ENCODE measurements around the gene SLC17A5. TPM values are rescaled to one million over a fixed set of nuclear protein-coding genes. Genes with fewer than 3 reads are reported as not detected.
"Not testable (repeated sequence)": the region's sequence is repeated elsewhere in the genome, so short reads cannot be mapped to it uniquely, and the experiment has no call there.

The SLC17A5 gene
- polyA plus RNA-seq, 3 donors: 18.9 to 20.6 (median 20.2) TPM

DNA sequence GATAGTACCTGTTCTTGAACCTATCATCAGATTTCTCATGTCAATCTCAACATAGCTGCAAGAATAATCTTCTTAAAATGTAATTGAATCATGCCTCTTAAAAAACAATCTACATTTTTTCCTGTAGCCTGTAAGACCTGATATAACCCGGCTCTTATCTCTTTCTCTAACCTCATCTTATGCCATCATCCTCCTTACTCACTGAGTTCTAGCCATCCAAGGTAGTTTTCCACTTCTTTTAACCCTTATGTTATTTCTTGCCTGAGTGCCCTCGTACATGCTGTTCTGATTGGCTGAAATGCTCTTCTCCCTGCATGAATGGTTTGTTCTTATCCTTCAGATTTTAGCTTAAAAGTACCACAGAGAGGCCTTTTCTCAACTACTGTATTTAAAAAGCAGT is 16.4 kb downstream of the SLC17A5 start:
- no peak for DNase-seq (ENCODE audit: extremely low read depth in 1 of 11, low read depth in 9 of 11, low spot score in 4 of 11)

GRCh38 chr6:73636048-73636447 is 17.7 kb downstream of the SLC17A5 start:
- no peak for DNase-seq (ENCODE audit: extremely low read depth in 1 of 11, low read depth in 9 of 11, low spot score in 4 of 11)

GRCh38 chr6:73632346-73632745 is 21.4 kb downstream of the SLC17A5 start:
- no peak for DNase-seq (ENCODE audit: extremely low read depth in 1 of 11, low read depth in 9 of 11, low spot score in 4 of 11)

- no peak for DNase-seq (ENCODE audit: extremely low read depth in 1 of 11, low read depth in 9 of 11, low spot score in 4 of 11)
Measured at GRCh38 chr6:73631849-73632248, 21.9 kb downstream of the SLC17A5 start.

GRCh38 chr6:73630401-73630800 is 23.4 kb downstream of the SLC17A5 start:
- DNase-seq (ENCODE audit: extremely low read depth in 1 of 11, low read depth in 9 of 11, low spot score in 4 of 11): no peak

GRCh38 chr6:73624896-73625295 is 28.9 kb downstream of the SLC17A5 start:
- no peak for DNase-seq (ENCODE audit: extremely low read depth in 1 of 11, low read depth in 9 of 11, low spot score in 4 of 11)

DNA sequence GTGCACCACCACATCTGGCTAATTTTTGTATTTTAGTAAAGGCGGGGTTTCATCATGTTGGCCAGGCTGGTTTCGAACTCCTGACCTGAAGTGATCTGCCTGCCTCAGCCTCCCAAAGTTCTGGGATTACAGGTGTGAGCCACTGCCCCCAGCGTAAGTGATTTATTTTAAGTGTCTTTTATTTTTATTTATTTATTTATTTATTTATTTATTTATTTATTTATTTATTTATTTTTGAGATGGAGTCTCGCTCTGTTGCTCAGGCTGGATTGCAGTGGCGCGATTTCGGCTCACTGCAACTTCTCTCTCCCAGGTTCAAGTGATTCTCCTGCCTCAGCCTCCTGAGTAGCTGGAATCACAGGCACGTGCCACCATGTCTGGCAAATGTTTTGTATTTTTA is 30.3 kb downstream of the SLC17A5 start:
- DNase-seq (ENCODE audit: extremely low read depth in 1 of 11, low read depth in 9 of 11, low spot score in 4 of 11): not testable (repeated sequence)

GRCh38 chr6:73618082-73618481 is 35.7 kb downstream of the SLC17A5 start:
- not testable (repeated sequence) for DNase-seq (ENCODE audit: extremely low read depth in 1 of 11, low read depth in 9 of 11, low spot score in 4 of 11)

DNA sequence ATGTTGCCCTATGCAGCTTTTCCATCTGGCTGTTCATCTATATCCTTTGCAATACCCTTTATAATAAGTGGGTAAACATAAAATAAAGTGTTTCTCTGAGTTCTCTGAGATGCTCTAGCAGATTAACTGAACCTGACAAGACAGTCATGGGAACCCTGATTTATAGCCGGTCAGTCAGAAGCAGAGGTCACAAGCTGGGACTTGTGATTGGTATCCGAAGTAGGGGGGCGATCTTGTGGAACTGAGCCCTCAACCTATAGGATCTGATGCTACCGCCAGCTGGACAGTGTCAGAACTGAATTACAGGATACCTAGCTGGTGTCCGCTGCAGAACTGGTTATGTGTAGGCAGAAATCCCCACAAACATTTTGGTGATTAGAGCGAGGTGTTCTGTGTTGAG is 39.0 kb downstream of the SLC17A5 start:
- no peak for DNase-seq (ENCODE audit: extremely low read depth in 1 of 11, low read depth in 9 of 11, low spot score in 4 of 11)

DNA sequence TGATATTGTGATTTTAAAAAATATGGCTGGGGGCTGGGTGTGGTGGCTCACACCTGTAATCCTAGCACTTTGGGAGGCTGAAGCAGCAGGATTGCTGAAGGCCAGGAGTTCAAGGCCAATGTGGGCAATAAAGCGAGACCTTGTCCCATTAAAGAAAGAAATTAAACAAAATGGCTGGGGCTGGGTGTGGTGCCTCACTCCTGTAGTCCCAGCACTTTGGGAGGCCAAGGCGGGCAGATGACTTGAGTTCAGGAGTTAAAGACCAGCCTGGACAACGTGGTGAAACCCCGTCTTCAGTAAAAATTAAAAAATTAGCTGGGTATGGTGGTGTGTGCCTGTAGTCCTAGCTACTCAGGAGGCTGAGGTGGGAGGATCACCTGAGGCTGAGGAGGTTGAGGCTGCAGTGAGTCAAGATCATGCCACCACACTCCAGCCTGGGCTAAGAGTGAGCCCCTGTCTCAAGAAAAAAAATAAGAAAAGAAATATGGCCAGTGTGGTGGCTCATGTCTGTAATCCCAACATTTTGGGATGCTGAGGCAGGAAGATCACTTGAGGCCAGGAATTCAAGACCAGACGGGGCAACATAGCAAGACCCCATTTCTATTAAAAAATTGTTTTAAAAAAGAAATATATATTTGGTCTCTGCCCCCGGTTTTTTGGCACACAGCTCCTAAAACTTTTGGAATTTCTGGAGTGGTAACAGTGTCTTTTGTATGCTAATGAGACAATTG is 39.8 kb downstream of the SLC17A5 start:
- DNase-seq (ENCODE audit: extremely low read depth in 1 of 11, low read depth in 9 of 11, low spot score in 4 of 11): no peak

DNA sequence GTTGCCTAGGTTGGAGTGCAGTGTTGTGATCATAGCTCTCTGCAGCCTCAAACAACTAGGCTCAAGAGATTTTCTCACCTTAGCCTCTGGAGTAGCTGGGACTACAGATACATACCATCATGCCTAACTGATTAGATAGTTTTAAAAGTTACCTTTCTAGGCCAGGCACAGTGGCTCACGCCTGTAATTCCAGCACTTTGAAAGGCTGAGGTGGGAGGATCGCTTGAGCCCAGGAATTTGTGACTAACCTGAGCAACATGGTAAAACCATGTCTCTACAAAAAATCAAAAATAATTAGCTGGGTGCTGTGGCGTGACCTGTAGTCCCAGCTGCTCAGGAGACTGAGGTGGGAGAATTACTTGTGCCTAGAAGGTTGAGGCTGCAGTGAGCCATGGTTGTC is 41.2 kb downstream of the SLC17A5 start:
- DNase-seq (ENCODE audit: extremely low read depth in 1 of 11, low read depth in 9 of 11, low spot score in 4 of 11): no peak

- DNase-seq (ENCODE audit: extremely low read depth in 1 of 11, low read depth in 9 of 11, low spot score in 4 of 11): peak in 5 of 11 donors; percentile 18 to 41 (median 37)
Measured at GRCh38 chr6:73610444-73611275, 43.1 kb downstream of the SLC17A5 start.

GRCh38 chr6:73608761-73609160 is 45.0 kb downstream of the SLC17A5 start:
- no peak for DNase-seq (ENCODE audit: extremely low read depth in 1 of 11, low read depth in 9 of 11, low spot score in 4 of 11)

- no peak for DNase-seq (ENCODE audit: extremely low read depth in 1 of 11, low read depth in 9 of 11, low spot score in 4 of 11)
Measured at GRCh38 chr6:73606428-73606827, 47.4 kb downstream of the SLC17A5 start.

GRCh38 chr6:73604461-73604860 is 49.3 kb downstream of the SLC17A5 start:
- no peak for DNase-seq (ENCODE audit: extremely low read depth in 1 of 11, low read depth in 9 of 11, low spot score in 4 of 11)

- DNase-seq (ENCODE audit: extremely low read depth in 1 of 11, low read depth in 9 of 11, low spot score in 4 of 11): no peak
Measured at GRCh38 chr6:73604020-73604419, 49.8 kb downstream of the SLC17A5 start.

DNA sequence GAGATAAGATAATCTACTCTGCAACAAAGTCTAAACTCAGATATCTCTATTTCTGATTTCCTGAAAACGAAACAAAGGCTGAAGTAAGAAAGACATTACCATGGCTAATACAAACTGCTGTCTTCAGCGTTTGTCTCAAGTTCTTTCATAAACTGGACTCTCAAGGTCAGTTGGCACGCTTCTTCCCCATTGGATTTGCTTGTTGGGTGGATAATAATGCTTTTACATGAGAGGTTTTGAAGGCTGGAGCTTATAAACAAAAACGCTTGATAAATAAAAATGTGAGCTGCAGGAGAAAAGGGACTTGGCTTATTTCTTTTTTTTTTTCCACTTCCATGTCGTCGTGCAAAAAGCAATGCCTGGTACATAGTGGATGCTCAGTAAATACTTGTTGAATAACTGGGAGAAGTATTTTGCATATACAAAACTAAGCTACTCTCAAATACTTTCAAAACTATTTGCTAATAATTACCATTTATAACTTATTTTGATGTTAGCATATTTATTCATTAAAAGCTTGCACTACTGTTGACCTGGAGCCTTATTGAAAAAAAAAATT is 67.3 kb downstream of the SLC17A5 start:
- DNase-seq (ENCODE audit: extremely low read depth in 1 of 11, low read depth in 9 of 11, low spot score in 4 of 11): peak in 1 of 11 donors; percentile 9

- peak in 9 of 11 donors; percentile 41 to 82 (median 58) for DNase-seq (ENCODE audit: extremely low read depth in 1 of 11, low read depth in 9 of 11, low spot score in 4 of 11)
Measured at GRCh38 chr6:73585566-73586415, 68.0 kb downstream of the SLC17A5 start.

DNA sequence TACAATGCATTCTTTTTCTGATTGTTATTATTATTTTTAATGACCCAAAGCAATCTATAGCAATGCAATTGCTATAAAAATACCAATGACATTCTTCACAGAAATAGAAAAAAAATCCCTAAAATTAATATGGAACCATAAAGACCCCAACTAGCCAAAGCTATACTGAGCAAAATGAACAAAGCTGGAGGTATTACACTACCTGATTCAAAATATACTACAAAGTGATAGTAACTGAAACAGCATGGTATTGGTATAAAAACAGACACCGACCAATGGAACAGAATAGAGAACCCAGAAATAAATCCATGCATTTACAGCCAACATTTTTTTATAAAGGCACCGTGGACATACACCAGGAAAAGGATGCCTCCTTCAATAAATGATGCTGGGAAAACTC is 72.5 kb downstream of the SLC17A5 start:
- no peak for DNase-seq (ENCODE audit: extremely low read depth in 1 of 11, low read depth in 9 of 11, low spot score in 4 of 11)
